ENCODE data around the gene SOX15.
"Not testable (repeated sequence)": the region's sequence is repeated elsewhere in the genome, so short reads cannot be mapped to it uniquely, and the experiment has no call there.

The SOX15 gene

DNA sequence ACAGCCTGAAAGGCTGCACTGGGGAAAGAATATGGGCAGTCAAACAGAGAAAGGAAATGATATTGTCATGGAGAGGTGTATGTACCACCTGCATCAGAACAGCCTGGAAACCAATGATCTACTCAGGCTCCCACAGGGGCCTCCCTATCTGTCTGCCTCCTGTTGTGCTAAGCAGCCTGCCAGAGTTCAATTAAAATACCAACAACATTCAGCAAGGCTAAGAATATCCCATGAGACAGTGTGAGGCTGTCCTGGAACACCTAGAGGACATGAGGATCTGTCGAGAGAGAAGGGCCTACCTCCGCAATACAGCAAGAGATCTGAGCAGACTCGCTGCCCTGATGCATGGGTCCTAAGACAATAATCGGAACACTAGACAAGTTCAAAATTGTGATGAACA lies 16.4 kb upstream of the SOX15 start:
- DNase-seq, result no peak

DNA sequence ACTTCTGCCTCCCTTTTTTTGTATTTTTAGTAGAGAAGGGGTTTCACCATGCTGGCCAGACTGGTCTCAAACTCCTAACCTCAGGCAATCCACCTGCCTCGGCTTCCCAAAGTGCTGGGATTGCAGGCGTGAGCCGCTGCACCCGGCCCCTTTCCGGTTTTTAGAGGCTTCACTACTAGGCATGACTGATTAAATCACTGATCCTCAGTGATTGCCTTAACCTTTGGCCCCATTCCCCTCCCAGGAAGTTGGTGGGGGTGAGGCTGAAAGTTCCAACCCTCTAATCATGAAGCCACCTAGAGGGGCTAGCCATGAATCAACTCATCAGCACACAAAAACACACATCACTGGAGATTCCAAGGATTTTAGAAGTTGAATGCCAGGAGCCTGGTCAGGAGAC lies 7.7 kb upstream of the SOX15 start:
- DNase-seq, result not testable (repeated sequence)

DNA sequence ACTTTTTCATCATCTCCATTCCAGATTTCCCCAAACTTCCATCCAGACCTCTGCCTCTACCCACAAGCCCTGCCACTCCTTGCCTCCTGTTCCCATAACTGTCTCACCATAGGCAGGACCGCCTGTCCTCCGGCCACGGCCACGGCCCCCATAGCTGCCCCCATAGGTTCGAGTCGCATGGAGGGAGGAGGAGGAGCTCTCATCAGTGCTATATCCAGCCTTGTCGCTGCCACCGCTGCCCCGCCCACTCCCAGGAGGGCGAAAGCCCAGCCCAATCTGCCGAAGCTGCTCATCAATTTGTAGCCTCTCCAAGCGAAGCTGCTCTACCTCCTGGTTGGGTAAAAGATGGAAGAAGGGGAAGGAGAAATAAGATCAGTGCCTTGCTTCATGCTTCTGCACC lies 3.4 kb upstream of the SOX15 start:
- DNase-seq, result no peak

DNA sequence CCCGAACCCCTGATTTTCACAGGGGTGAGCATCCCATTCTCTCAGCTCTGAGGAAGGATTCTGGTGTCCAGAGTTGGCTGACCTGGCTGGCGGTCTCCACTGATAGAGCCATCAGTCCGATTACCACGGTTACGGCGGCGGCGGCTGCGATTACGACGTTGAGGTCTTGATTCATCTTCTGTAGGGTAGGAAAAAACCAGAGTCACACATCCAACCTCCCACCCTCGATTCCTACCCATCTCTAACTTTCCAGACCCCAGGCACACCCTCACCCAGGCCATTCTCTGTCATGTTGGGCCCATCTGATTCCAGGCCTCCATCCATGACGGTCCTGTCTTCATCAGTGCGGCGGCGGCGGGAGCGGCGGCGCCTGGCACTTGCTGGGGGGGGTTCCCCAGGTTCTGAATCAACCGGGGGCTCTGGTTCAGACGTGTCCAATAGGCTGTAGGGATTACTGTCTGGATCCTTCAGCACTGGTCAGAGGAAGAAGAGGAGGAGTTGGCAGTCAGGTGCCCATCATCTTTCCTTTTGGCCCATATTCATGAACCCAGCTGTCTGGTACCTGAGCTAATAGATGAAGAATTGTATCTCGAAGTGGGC lies 2.6 kb upstream of the SOX15 start:
- no peak for DNase-seq

DNA sequence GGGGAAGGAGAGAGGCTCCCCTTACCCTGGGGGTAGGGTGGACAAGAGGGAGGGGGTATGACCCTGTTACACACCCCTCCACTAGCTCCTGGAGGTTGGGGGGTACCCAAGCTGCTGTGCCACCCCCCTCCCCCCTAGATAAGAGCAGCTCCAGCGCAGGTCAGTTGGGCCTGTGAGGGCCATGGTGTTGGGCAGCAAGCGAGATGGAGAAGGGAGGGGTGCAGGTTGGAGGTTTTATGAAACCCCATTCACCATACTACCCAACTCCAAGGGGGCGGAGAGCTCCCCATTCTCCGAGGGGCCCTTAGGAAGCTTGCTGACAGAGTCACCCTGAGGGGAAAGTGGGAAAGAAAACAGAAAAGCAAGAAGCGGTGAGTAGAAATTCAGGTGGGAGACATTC lies 1.7 kb upstream of the SOX15 start:
- no peak for DNase-seq

DNA sequence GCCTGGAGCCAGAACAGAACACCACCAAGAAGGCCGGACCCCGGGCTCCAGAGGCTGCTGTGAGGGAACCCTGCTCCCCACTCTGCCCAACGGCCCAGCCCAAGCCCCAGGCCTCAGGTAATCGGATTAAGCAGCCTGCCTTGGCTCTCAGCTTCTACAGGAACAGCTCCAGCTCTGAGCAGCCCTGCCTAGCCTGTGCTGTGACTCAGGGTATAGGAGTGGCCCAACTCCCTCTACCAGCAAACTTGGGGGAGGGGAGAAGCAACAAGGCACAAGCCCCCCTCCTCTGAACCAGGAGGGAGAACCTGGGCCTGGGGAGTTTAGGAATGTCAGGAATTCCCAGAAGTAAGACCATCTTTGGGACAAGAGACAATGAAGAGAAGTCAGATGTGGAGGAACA lies 849 bp upstream of the SOX15 start:
- DNase-seq, result no peak

DNA sequence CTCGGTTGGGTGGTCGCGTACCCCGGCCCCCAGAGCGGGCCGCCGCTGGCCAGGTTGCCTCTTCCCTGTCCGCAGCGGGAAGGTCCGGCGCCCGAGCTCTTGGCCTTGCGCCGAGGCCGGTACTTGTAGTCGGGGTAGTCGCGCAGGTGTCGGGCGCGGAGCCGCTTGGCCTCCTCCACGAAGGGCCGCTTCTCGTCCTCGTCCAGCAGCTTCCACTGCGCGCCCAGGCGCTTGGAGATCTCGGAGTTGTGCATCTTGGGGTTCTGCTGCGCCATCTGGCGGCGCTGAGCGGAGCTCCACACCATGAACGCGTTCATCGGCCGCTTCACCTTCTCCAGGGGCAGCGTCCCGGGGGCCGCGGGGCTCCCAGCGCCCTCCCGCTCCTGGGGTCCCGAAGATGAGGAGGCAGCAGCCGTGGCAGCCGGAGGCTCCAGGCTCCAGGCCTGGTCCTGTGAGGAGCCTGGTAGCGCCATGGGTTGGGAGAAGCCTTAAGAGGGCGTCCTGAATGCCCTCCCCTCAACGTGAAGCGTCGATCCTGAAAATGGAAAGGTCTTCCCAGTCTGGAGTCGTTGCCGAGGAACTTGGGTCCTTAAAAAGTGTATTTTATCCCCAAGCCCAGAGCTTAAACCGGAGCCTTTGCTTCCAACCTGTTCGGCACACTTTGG lies 558 bp downstream of the SOX15 start:
- DNase-seq, result no peak

DNA sequence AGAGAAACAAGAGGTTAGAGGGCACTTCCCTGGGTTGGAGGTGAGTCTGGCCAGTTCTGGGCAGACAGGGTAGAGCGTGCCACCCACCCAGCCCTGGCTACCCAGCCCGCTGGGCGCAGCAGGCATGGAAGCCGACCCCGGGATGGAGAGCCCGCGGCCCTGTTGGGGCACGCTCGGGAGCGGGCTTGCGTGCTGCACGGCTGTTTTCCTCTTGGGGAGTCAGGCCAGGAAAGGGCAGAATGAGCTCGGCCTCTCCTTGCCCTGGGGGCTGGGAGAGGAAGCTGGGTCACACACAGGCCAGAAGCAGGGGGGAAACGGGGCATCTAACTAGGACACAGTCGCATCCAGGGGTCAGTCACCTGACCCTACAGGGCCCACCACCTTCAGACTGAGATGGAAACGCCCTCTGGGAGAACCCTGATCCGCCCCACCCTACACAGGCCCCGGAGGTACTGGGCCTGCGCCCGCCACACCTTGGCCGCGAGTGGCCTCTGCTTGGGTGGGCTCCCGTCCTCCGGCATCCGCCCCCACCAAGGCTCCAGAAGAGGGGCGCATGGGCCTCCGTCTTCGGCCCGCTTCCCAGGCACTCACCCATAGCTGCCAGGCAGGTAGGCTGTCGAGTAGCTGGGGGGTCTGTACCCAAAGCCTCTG lies 1.2 kb downstream of the SOX15 start:
- DNase-seq, result no peak

DNA sequence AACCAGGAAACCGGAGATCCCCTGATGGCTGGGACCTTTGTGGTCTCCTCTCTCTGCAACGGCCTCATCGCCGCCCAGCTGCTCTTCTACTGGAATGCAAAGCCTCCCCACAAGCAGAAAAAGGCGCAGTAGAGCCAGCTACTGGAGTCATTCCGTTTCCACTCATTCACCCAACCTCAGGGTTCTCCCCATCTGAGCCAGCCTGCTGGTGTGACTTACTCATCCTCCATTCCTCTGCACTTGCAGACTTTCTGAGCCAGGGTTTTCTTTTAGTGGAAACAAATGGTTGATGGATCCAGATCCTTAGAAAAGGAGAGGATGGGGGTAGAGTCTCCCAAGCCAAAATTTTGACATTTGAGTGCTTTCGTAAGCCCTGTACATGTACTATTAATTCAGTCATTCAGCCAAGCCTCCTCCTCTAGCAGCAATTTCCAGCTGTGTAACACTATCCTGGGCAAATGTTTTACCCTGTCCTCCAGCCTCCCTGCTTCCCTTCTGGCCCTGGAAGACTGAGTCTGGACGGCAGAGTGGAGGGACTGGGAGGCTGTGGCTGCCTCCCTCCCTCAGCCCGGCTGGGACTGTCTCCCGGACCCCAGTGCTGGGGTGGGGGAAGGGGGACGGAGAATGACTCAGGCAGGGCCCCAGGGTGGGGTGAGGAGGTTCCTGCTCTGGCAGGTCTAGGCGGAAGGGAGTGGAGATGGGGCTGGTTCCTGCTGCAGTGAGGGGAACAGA lies 2.3 kb downstream of the SOX15 start:
- no peak for DNase-seq

DNA sequence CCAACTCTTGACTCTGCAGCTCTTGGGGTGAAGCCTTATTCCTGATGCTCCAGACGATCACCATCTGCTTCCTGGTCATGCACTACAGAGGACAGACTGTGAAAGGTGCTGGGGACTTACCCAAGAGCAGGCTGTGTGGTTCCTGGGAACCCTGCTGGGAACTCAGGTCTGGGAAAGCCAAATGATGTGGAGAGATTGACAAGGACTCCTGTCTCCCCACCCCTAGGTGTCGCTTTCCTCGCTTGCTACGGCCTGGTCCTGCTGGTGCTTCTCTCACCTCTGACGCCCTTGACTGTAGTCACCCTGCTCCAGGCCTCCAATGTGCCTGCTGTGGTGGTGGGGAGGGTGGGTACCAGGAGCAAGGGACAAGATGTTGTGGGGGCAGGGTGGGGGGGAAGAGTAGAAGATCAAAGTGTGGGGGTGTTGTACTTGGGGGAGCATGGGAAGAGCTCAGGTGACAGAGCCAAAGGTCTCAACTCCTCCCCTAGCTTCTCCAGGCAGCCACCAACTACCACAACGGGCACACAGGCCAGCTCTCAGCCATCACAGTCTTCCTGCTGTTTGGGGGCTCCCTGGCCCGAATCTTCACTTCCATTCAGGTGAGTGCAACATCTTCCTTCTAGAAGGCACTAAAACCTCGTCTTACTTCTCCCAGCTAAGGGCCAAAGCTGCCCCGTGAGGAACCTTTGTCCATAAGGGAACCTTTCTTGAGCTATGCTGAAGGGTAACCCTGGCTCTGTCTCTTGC lies 3.0 kb downstream of the SOX15 start:
- no peak for DNase-seq

DNA sequence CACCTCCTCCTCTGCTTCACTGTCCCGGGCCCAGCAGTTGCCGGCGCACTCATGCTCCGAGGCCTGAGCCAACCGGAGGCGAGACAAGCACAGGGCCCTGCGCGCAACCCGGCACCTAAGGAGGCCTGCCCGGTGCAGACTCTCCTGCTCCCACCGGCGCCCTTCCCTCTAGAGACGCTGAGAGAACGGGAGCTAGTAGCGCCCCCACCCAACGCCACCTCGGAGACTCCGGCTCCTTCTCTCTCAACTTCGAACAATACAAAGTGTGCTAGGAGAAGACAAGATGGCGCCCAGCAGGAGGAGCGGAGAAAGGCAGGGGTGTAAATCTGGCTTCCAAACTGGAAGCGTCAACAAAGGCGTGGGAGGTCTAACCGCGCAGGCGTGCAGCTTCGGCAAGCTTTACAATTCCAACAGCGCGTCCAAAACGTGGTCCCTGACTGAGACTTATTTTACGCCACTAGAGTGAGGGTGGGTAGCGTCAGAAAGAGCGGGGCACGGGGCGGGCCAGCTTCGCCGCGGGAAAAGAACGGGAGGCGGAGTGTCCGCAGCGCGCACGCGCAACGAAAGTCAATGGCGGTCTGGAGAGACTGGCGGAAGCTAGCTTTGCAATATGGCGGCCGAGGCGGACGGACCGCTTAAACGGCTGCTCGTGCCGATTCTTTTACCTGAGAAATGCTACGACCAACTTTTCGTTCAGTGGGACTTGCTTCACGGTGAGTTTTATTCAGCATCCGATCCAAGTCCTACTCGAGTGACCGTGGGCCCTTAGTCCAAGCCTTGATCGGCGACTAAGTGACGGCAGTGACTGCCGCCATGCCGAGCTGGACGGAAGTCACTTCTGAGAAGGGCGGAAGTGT lies 6.4 kb downstream of the SOX15 start, which contains the start of gene MPDU1:
TSS of gene MPDU1 (plus strand) at position 600 of the 857 bp plus-strand sequence. CDS start at position 611, 11 bp downstream.
- peak; percentile 91 for DNase-seq

DNA sequence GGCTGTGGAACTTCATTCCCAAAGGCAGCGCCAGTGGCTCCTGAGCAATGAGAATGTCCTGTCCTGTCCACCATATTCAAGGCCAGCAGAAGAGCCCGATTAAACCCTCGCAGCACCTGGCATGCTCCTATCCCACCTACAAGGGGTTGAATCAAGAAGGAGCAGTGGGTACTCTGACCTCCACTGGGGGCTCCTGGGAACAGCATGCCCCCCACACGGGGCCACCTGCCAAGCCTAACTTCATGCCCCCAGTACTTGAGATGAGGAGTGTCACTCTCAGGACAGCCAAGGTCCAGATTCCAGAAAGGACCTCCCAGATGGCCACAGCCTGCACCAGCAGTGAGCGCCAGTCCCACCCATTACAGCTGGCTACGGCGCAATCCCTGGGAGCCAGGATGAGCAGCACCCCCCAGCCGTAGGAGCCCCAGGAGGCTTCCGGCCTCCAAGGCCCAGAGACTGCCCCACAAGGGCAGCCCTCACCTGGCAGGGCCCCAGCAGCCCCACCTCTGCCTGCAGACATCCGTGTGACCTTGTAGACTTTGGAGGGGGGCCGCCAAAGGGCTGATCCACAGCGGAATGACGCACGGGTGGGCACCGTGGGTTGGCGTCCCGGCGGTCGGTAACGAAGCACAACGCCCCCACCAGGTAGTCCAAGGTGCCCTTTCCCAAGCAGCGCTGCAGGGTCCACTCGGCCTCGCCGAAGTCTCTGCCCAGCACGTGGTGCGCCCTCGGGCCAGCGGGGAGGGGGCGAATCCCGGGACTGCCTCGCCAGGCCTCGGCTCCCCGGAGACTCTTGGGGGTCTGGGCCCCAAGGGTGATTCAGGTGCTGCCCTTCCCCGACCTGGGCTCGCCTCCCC lies 7.3 kb downstream of the SOX15 start:
- no peak for DNase-seq

DNA sequence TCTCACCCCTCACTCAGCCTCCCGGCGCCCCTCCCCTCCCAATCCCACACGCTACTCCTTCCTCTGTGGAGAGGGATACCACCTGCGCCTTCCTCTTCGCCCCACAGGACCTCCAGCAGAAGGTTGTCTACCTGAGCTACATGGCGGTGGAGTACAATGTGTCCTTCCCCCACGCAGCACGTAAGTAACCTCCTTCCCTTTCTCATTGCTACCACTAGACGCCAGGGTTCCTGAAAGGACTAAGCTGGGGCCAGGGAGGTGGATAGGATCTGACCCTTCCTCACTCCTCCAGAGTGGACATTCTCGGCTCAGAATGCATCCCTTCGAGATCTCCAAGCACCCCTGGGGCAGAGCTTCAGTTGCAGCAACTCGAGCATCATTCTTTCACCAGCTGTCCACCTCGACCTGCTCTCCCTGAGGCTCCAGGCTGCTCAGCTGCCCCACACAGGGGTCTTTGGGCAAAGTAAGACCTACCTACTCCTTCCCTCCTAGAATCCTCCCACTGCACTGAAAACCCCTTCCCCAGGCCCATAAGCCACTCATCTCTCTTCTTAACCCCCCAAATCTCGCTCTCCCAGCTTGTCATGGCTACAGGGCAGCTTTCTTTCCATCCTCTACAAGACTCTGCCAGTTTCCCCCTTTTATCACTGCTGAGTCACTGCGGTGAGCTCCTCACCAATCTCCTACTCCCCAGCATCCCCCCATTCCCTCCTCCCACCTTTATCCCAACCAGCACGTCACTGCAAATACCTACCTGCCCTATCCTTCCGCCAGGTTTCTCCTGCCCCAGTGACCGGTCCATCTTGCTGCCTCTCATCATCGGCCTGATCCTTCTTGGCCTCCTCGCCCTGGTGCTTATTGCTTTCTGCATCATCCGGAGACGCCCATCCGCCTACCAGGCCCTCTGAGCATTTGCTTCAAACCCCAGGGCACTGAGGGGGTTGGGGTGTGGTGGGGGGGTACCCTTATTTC lies 9.0 kb downstream of the SOX15 start:
- no peak for DNase-seq

DNA sequence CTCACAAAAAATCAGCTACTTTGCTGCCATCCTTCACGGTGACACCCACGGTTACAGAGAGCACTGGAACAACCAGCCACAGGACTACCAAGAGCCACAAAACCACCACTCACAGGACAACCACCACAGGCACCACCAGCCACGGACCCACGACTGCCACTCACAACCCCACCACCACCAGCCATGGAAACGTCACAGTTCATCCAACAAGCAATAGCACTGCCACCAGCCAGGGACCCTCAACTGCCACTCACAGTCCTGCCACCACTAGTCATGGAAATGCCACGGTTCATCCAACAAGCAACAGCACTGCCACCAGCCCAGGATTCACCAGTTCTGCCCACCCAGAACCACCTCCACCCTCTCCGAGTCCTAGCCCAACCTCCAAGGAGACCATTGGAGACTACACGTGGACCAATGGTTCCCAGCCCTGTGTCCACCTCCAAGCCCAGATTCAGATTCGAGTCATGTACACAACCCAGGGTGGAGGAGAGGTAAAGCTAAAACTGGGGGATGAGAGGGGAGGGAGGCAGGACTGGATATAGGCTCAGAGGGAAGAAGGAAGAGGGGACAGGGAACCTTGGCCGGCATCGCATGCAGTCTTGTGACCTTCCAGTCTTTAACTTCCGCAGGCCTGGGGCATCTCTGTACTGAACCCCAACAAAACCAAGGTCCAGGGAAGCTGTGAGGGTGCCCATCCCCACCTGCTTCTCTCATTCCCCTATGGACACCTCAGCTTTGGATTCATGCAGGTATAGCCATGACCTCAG lies 9.9 kb downstream of the SOX15 start:
- no peak for DNase-seq

DNA sequence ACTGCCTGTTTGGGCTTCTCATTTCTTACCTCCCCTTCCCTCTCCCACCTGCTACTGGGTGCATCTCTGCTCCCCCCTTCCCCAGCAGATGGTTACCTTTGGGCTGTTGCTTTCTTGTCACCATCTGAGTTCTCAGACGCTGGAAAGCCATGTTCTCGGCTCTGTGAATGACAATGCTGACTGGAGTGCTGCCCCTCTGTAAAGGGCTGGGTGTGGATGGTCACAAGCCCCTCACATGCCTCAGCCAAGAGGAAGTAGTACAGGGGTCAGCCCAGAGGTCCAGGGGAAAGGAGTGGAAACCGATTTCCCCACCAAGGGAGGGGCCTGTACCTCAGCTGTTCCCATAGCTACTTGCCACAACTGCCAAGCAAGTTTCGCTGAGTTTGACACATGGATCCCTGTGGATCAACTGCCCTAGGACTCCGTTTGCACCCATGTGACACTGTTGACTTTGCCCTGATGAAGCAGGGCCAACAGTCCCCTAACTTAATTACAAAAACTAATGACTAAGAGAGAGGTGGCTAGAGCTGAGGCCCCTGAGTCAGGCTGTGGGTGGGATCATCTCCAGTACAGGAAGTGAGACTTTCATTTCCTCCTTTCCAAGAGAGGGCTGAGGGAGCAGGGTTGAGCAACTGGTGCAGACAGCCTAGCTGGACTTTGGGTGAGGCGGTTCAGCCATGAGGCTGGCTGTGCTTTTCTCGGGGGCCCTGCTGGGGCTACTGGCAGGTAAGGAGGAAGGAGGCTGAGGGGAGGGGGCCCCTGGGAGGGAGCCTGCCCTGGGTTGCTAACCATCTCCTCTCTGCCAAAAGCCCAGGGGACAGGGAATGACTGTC lies 10.7 kb downstream of the SOX15 start, which contains the start of gene CD68:
TSS of gene CD68 (plus strand) at position 638 of the 833 bp plus-strand sequence. CDS start at position 678, 40 bp downstream.
- DNase-seq, result no peak

DNA sequence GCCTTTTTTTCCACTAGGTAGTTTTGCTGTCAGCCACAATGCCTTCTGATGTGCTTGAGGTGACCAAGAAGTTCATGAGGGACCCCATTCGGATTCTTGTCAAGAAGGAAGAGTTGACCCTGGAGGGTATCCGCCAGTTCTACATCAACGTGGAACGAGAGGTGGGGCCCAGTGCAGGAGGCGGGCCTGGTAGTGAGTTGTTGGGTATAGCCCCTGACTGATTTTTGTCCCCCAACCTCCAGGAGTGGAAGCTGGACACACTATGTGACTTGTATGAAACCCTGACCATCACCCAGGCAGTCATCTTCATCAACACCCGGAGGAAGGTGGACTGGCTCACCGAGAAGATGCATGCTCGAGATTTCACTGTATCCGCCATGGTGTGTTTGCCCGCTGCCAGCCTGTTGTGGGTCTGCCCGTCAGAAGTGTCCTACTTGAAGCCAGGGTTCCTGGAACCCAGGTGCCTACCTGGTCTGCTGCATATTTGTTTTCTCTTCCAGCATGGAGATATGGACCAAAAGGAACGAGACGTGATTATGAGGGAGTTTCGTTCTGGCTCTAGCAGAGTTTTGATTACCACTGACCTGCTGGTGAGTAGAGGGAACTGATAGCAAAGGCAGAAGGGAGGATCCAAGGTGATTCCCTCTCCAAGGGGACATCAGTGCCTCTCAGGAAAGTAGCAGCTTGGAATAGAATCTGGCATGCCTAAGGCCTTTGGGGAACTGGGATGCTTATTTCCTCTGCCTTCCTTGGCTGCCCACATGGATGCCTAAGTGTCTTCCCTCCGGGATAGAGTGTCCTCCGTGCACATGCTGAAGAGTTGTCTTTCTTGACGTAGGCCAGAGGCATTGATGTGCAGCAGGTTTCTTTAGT lies 12.3 kb downstream of the SOX15 start:
- DNase-seq, result no peak

DNA sequence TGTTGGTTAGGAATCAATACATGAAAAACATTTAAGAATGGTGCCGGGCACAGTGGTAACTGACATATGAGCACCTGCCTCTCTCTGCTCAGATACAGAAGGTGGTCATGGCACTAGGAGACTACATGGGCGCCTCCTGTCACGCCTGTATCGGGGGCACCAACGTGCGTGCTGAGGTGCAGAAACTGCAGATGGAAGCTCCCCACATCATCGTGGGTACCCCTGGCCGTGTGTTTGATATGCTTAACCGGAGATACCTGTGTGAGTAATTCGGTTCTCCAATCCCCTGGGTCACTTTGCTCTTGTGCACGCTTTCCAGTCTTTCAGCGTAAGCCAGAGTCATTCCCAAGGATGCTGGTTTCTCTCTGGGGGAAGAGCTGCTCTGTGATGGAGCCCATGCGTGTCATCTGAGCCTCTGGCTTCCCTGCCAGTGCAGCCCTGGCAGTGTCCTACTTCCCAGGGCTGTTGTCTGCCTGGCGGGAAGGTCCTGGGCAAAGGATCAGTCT lies 13.4 kb downstream of the SOX15 start:
- no peak for DNase-seq
